ENCODE data around the gene TMEM170B. TPM values are rescaled to one million over a fixed set of nuclear protein-coding genes. Genes with fewer than 3 reads are reported as not detected.

TMEM170B gene
- polyA plus RNA-seq, 3 donors = 11.7 to 33.4 (median 19.7) TPM

DNA sequence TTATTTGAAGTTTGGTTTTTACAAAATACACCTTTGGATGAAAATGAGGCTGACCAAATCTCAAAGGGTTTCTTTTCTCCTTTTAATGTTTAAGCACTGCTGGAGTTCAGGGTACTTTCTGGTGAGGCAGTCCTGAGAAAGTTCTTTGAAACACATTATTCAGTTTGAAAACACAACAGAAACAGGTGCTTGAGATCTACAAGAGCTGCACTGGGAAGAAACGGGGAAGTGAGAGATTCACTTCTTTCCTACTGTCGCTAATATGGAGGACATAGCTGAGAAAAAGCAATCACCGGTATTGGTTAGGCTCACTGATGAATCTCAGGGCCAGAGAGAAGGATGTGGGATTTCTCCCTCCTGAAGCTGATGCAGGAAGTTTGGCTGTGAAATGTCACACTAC lies 22.9 kb upstream of the TMEM170B start:
- Mint-ChIP-seq H3K9me3 (peaks cover 3 to 20% (median 9%) of the 10 kb centered on the region in 7 donors), H3K27me3 (ENCODE audit: low read depth in 3 of 3) (peaks cover 0 to 2% (median 0%) of the 10 kb centered on the region in 3 donors), H3K36me3 (peaks cover 3 to 13% of the 10 kb centered on the region in 2 donors), H3K27ac (peak overlapping the region in 6 of 7 donors; percentile 44 to 82 (median 78)), H3K4me3 (peak overlapping the region; percentile 11 to 62), H3K4me1 (peaks cover 39% of the 10 kb centered on the region)
- TF ChIP-seq, protein P1, sequence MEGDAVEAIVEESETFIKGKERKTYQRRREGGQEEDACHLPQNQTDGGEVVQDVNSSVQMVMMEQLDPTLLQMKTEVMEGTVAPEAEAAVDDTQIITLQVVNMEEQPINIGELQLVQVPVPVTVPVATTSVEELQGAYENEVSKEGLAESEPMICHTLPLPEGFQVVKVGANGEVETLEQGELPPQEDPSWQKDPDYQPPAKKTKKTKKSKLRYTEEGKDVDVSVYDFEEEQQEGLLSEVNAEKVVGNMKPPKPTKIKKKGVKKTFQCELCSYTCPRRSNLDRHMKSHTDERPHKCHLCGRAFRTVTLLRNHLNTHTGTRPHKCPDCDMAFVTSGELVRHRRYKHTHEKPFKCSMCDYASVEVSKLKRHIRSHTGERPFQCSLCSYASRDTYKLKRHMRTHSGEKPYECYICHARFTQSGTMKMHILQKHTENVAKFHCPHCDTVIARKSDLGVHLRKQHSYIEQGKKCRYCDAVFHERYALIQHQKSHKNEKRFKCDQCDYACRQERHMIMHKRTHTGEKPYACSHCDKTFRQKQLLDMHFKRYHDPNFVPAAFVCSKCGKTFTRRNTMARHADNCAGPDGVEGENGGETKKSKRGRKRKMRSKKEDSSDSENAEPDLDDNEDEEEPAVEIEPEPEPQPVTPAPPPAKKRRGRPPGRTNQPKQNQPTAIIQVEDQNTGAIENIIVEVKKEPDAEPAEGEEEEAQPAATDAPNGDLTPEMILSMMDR (IDR thresholded peaks at IDR 0.05) = no peak
- Histone ChIP-seq H3K27ac (ENCODE audit: low read depth in 1 of 2, low read length in 2 of 2) (peak overlapping the region in 1 of 2 donors; percentile 56), H3K9ac (ENCODE audit: insufficient read depth, low read length, poor library complexity, severe bottlenecking) (no peak overlapping the region), H3K79me2 (ENCODE audit: insufficient read depth, low read length) (no peaks in the 10 kb centered on the region), H3K27me3 (ENCODE audit: control insufficient read depth in 2 of 2, insufficient read depth in 2 of 2, low read length in 2 of 2) (no peaks in the 10 kb centered on the region), H3K9me3 (replicated peaks in 1 of 2; ENCODE audit: control insufficient read depth in 1 of 2, insufficient read depth in 1 of 2, low read length in 2 of 2) (peaks cover 0 to 4% of the 10 kb centered on the region in 2 donors), H3K36me3 (replicated peaks in 1 of 2; ENCODE audit: control insufficient read depth in 1 of 2, insufficient read depth in 2 of 2, low read length in 2 of 2) (no peaks in the 10 kb centered on the region), H2AFZ (ENCODE audit: insufficient read depth, low read depth, low read length, poor library complexity, severe bottlenecking) (peak overlapping the region; percentile 70), H3K4me3 (replicated peaks in 1 of 3; ENCODE audit: low read depth in 2 of 3, low read length in 3 of 3) (peak overlapping the region in 1 of 3 experiments; percentile 28), H3K4me2 (replicated peaks; ENCODE audit: extremely low read depth, low read length, poor library complexity, severe bottlenecking) (peak overlapping the region; percentile 37), H3K4me1 (ENCODE audit: control insufficient read depth in 1 of 2, insufficient read depth in 2 of 2, low read length in 2 of 2) (peaks cover 19 to 36% of the 10 kb centered on the region in 2 donors), H4K20me1 (ENCODE audit: insufficient read depth, low read length) (no peaks in the 10 kb centered on the region)
- intact Hi-C loops (cut with micrococcal nuclease) = loop anchor here in 1 of 2 donors (10.0 kb wide), 1 partner anchor 60 kb away; no protein-coding TSS in a partner anchor
- DNase-seq = peak in 1 of 3 donors; percentile 23
- WGBS (ENCODE audit: insufficient coverage) = no CpG with 5 or more reads among the region's 3 CpGs

DNA sequence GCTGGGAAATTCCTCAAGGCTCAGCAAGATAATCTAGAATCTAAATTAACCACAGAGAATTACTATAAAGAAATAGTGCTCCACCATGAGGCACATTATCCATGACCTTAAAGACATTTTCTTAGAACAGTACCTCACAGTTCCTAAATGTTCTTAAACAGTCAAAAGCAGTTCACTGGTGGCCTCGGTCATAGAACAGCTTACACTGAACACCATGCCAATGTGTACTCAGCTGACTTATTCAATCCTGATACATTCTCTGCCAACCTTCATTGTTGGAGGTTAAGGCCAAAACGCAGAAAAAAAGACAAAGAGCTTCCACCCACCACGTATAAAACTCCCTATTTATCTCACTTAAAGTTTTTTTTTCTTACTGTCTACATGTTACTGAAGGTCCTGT lies 21.8 kb upstream of the TMEM170B start:
- H2AFZ ChIP-seq (ENCODE audit: insufficient read depth, low read depth, low read length, poor library complexity, severe bottlenecking) = no peak overlapping the region
- H3K4me1 Mint-ChIP-seq = peaks cover 46% of the 10 kb centered on the region
- H3K4me1 ChIP-seq (ENCODE audit: control insufficient read depth in 1 of 2, insufficient read depth in 2 of 2, low read length in 2 of 2) = peaks cover 30 to 46% of the 10 kb centered on the region in 2 donors
- intact Hi-C loops (cut with micrococcal nuclease) = loop anchor here in 1 of 2 donors (10.0 kb wide), 1 partner anchor 59 kb away; no protein-coding TSS in a partner anchor
- 92% methylated on average over 1 of the region's 3 CpGs for WGBS (ENCODE audit: insufficient coverage)
- H3K9me3 Mint-ChIP-seq = peaks cover 3 to 12% (median 9%) of the 10 kb centered on the region in 7 donors
- H3K27me3 Mint-ChIP-seq (ENCODE audit: low read depth in 3 of 3) = peaks cover 0 to under 1% (median 0%) of the 10 kb centered on the region in 3 donors
- no peak for DNase-seq
- peaks cover 0 to 4% of the 10 kb centered on the region in 2 donors for H3K9me3 ChIP-seq (replicated peaks in 1 of 2; ENCODE audit: control insufficient read depth in 1 of 2, insufficient read depth in 1 of 2, low read length in 2 of 2)
- no peak overlapping the region for H3K27ac ChIP-seq (ENCODE audit: low read depth in 1 of 2, low read length in 2 of 2)
- H3K27me3 ChIP-seq (ENCODE audit: control insufficient read depth in 2 of 2, insufficient read depth in 2 of 2, low read length in 2 of 2) = no peaks in the 10 kb centered on the region
- H3K4me3 ChIP-seq (replicated peaks in 1 of 3; ENCODE audit: low read depth in 2 of 3, low read length in 3 of 3) = no peak overlapping the region
- H3K4me3 Mint-ChIP-seq = no peak overlapping the region
- TF ChIP-seq, protein P1 (IDR thresholded peaks at IDR 0.05) = no peak
- H3K27ac Mint-ChIP-seq = no peak overlapping the region
- H3K4me2 ChIP-seq (replicated peaks; ENCODE audit: extremely low read depth, low read length, poor library complexity, severe bottlenecking) = no peak overlapping the region
- H3K9ac ChIP-seq (ENCODE audit: insufficient read depth, low read length, poor library complexity, severe bottlenecking) = no peak overlapping the region
- H3K36me3 Mint-ChIP-seq = peaks cover 3 to 12% of the 10 kb centered on the region in 2 donors
- no peaks in the 10 kb centered on the region for H3K36me3 ChIP-seq (replicated peaks in 1 of 2; ENCODE audit: control insufficient read depth in 1 of 2, insufficient read depth in 2 of 2, low read length in 2 of 2)
- H3K79me2 ChIP-seq (ENCODE audit: insufficient read depth, low read length) = peaks cover 7% of the 10 kb centered on the region
- H4K20me1 ChIP-seq (ENCODE audit: insufficient read depth, low read length) = no peaks in the 10 kb centered on the region
